SU-DHL-6 (cell line): ENCODE results near the gene FLNA.

ENCODE experiments used
- EZH2phosphoT487 ChIP-seq: fragments of 200-600 bp; sonication (generic), shearing (Covaris generic); conservative IDR thresholded peaks from 2 replicates; pipeline ENCODE4 v1.6.1; 2018; ENCODE audit warnings: mild to moderate bottlenecking, antibody characterized with exemption, low read length, moderate library complexity, mixed read lengths
- TF ChIP-seq, protein P1 (sequence below): fragments of 200-600 bp; sonication (generic); IDR thresholded peaks from one replicate; pipeline ENCODE4 v1.5.1; 2017; ENCODE audit warnings: antibody characterized with exemption, mild to moderate bottlenecking, low read length, moderate library complexity; ENCODE audit not compliant: insufficient read depth, poor library complexity, severe bottlenecking

DNA sequence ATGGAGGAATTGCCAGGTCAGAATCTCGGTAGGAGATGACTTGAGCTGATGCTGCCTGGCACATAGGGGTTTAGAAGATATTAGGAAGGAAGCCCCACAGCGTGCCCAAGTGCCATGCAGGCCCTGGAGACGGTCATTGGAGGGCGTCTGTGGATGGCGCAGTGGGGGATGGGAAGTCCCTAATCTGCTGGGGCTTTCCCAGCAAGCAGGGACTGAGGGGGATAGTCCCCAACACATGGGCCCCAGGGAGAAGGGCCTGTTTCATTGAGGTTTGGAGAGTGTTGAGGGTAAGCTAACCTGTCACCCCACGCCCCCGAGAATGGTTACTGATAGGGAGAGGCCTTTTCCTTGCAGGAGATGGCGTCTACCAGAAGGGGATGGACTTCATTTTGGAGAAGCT lies 44.8 kb upstream of the FLNA start:
- TF ChIP-seq, protein P1, sequence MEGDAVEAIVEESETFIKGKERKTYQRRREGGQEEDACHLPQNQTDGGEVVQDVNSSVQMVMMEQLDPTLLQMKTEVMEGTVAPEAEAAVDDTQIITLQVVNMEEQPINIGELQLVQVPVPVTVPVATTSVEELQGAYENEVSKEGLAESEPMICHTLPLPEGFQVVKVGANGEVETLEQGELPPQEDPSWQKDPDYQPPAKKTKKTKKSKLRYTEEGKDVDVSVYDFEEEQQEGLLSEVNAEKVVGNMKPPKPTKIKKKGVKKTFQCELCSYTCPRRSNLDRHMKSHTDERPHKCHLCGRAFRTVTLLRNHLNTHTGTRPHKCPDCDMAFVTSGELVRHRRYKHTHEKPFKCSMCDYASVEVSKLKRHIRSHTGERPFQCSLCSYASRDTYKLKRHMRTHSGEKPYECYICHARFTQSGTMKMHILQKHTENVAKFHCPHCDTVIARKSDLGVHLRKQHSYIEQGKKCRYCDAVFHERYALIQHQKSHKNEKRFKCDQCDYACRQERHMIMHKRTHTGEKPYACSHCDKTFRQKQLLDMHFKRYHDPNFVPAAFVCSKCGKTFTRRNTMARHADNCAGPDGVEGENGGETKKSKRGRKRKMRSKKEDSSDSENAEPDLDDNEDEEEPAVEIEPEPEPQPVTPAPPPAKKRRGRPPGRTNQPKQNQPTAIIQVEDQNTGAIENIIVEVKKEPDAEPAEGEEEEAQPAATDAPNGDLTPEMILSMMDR = no peak
- TF ChIP-seq EZH2phosphoT487 = no peak
